Gastroesophageal sphincter (tissue), 3 donors: Measurements from ENCODE around the gene NLGN1.

Source experiments
- POLR2A ChIP-seq, 2 donors: fragments of 450-650 bp; IDR thresholded peaks; one replicate each; pipeline ENCODE4 v1.6.1; 2017; ENCODE audit warnings: antibody characterized with exemption in 2 of 2, mild to moderate bottlenecking in 2 of 2, moderate library complexity in 1 of 2
- POLR2AphosphoS5 ChIP-seq: sonication (generic); formaldehyde crosslinking; IDR thresholded peaks from one replicate; pipeline ENCODE4 v1.6.1; 2017; ENCODE audit warnings: antibody characterized with exemption
- TF ChIP-seq, protein P1 (sequence below), 4 experiments: fragments of 200-600 bp in 2 of 4; fragments of 450-650 bp in 2 of 4; sonication (generic) in 1 of 4; IDR thresholded peaks; one replicate each; pipeline ENCODE4 v1.5.1; 2017 to 2019; ENCODE audit warnings: antibody characterized with exemption in 4 of 4, mild to moderate bottlenecking in 2 of 4, moderate library complexity in 2 of 4

DNA sequence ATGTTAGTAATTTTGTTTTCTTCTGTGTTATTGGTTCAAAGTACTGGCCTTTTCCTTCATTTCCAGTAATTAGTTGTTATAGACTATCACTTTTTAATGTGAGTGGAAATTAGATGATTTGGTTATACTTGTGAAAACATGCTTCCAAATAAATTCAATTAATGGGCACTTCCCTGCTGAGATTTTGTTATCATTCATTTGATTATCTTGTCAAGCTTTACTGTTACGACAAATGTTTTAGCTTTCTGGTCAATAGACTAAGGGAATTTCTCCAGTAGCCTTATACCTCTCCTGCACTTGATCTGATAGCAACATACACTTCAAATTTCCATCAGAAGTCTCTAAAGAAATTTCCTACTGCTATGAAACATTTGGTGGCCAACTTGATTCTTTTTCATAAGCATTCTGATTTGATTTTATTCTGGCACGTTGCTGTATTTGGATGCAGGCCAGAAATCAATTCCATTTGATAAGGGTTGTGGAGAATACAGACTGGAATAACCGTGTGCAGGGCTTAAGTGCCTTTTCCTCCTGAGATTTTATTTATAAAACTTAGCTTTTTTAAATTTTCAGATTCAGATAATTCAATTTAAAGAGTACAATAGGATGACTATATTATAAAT is 887.8 kb downstream of the NLGN1 start:
- TF ChIP-seq POLR2AphosphoS5 (no peak), POLR2A (IDR thresholded peaks at IDR 0.05) (no peak)
- TF ChIP-seq, protein P1, sequence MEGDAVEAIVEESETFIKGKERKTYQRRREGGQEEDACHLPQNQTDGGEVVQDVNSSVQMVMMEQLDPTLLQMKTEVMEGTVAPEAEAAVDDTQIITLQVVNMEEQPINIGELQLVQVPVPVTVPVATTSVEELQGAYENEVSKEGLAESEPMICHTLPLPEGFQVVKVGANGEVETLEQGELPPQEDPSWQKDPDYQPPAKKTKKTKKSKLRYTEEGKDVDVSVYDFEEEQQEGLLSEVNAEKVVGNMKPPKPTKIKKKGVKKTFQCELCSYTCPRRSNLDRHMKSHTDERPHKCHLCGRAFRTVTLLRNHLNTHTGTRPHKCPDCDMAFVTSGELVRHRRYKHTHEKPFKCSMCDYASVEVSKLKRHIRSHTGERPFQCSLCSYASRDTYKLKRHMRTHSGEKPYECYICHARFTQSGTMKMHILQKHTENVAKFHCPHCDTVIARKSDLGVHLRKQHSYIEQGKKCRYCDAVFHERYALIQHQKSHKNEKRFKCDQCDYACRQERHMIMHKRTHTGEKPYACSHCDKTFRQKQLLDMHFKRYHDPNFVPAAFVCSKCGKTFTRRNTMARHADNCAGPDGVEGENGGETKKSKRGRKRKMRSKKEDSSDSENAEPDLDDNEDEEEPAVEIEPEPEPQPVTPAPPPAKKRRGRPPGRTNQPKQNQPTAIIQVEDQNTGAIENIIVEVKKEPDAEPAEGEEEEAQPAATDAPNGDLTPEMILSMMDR (IDR thresholded peaks at IDR 0.05), result no peak
